HL-60 (cell line): Measurements from ENCODE around the gene MAP3K6.

ENCODE experiments used
- DNase-seq, 2 experiments: peaks; one replicate each; pipeline ENCODE4 v3.0.0-alpha.2; 2010 to 2020; ENCODE audit warnings: low read depth in 1 of 2, low spot score in 1 of 2
- H3K27ac ChIP-seq: fragments of 250-450 bp; sonication (Bioruptor Pico); replicated peaks from 2 replicates; pipeline ENCODE4 v1.5.1; 2020; ENCODE audit warnings: mild to moderate bottlenecking, moderate library complexity
- H3K27me3 ChIP-seq: fragments of 250-450 bp; sonication (Bioruptor Pico); 2 replicates; pipeline ENCODE4 v1.5.1; 2021; ENCODE audit warnings: mild to moderate bottlenecking, moderate library complexity; ENCODE audit not compliant: insufficient read depth, poor library complexity, severe bottlenecking
- H3K4me3 ChIP-seq: replicated peaks from 2 replicates; pipeline ENCODE4 v1.5.1; 2011; ENCODE audit warnings: mild to moderate bottlenecking, control low read depth, low read length; ENCODE audit not compliant: insufficient read depth
- GABPA ChIP-seq: IDR thresholded peaks from 2 replicates; pipeline ENCODE4 v1.6.1; 2012; ENCODE audit warnings: low read depth
- POLR2AphosphoS5 ChIP-seq: IDR thresholded peaks from 2 replicates; pipeline ENCODE4 v1.6.1; 2012; ENCODE audit warnings: low read depth
- SPI1 ChIP-seq: IDR thresholded peaks from 2 replicates; pipeline ENCODE4 v1.6.1; 2012; ENCODE audit warnings: low read depth, mild to moderate bottlenecking, borderline replicate concordance
- TF ChIP-seq, protein P1 (sequence below): IDR thresholded peaks from one replicate; pipeline ENCODE4 v1.5.1; 2011; ENCODE audit warnings: low read length, control low read depth, inconsistent platforms; ENCODE audit not compliant: insufficient read depth
- TF ChIP-seq, protein P2 (sequence below): IDR thresholded peaks from 2 replicates; pipeline ENCODE4 v1.6.1; 2012; ENCODE audit warnings: low read depth; ENCODE audit not compliant: insufficient replicate concordance

The MAP3K6 gene

DNA sequence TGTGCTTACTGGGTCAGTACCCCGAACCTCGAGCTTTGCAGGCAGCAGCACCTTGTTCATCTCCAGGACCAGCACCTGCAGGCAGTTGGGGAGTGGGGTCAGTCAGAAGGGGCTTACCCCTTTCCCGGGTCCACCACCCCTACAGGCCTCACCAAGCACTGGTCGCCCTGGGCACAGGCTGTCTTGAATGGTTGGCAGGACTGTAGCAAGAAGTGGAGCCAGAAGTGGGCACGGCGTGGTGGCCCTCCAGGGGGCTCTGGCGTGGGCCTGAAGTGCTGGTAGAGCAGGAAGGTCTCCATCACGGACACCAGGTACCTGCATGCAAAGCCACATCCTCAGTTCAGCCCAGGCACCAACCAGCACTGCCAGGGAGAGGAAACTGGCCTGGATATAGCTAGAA, 5.2 kb downstream of the MAP3K6 start:
- DNase-seq, result no peak
- H3K27me3 ChIP-seq, result peaks cover 6% of the 10 kb centered on the region
- TF ChIP-seq, protein P1, sequence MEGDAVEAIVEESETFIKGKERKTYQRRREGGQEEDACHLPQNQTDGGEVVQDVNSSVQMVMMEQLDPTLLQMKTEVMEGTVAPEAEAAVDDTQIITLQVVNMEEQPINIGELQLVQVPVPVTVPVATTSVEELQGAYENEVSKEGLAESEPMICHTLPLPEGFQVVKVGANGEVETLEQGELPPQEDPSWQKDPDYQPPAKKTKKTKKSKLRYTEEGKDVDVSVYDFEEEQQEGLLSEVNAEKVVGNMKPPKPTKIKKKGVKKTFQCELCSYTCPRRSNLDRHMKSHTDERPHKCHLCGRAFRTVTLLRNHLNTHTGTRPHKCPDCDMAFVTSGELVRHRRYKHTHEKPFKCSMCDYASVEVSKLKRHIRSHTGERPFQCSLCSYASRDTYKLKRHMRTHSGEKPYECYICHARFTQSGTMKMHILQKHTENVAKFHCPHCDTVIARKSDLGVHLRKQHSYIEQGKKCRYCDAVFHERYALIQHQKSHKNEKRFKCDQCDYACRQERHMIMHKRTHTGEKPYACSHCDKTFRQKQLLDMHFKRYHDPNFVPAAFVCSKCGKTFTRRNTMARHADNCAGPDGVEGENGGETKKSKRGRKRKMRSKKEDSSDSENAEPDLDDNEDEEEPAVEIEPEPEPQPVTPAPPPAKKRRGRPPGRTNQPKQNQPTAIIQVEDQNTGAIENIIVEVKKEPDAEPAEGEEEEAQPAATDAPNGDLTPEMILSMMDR, result no peak
- TF ChIP-seq, protein P2, sequence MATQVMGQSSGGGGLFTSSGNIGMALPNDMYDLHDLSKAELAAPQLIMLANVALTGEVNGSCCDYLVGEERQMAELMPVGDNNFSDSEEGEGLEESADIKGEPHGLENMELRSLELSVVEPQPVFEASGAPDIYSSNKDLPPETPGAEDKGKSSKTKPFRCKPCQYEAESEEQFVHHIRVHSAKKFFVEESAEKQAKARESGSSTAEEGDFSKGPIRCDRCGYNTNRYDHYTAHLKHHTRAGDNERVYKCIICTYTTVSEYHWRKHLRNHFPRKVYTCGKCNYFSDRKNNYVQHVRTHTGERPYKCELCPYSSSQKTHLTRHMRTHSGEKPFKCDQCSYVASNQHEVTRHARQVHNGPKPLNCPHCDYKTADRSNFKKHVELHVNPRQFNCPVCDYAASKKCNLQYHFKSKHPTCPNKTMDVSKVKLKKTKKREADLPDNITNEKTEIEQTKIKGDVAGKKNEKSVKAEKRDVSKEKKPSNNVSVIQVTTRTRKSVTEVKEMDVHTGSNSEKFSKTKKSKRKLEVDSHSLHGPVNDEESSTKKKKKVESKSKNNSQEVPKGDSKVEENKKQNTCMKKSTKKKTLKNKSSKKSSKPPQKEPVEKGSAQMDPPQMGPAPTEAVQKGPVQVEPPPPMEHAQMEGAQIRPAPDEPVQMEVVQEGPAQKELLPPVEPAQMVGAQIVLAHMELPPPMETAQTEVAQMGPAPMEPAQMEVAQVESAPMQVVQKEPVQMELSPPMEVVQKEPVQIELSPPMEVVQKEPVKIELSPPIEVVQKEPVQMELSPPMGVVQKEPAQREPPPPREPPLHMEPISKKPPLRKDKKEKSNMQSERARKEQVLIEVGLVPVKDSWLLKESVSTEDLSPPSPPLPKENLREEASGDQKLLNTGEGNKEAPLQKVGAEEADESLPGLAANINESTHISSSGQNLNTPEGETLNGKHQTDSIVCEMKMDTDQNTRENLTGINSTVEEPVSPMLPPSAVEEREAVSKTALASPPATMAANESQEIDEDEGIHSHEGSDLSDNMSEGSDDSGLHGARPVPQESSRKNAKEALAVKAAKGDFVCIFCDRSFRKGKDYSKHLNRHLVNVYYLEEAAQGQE, result no peak
- no peak for TF ChIP-seq POLR2AphosphoS5
- TF ChIP-seq GABPA, result no peak
- no peak for TF ChIP-seq SPI1
- H3K27ac ChIP-seq, result no peak overlapping the region
- no peak overlapping the region for H3K4me3 ChIP-seq

DNA sequence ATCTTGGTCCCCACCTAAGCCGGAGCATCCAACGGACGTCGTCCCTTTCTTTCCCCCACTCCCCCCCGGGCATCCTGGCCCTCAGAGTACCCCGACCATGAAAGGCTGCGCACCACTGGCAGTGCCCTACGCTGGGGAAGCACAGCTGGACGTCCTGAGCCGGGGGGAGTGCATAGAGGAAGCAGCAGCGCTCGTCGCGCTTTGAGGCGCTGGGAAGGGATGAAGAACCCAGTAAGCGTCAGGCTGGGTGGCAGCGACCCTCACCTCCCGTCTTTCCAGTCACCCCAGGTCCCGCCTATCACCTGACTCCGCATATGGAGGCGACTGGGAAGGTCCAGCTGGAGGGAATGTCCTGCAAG, 5.7 kb downstream of the MAP3K6 start:
- peaks cover 6% of the 10 kb centered on the region for H3K27me3 ChIP-seq
- H3K27ac ChIP-seq, result no peak overlapping the region
- TF ChIP-seq GABPA, result no peak
- TF ChIP-seq, protein P1, result no peak
- TF ChIP-seq POLR2AphosphoS5, result no peak
- TF ChIP-seq, protein P2, result no peak
- TF ChIP-seq SPI1, result no peak
- peak overlapping the region; percentile 61 for H3K4me3 ChIP-seq
- DNase-seq, result no peak

DNA sequence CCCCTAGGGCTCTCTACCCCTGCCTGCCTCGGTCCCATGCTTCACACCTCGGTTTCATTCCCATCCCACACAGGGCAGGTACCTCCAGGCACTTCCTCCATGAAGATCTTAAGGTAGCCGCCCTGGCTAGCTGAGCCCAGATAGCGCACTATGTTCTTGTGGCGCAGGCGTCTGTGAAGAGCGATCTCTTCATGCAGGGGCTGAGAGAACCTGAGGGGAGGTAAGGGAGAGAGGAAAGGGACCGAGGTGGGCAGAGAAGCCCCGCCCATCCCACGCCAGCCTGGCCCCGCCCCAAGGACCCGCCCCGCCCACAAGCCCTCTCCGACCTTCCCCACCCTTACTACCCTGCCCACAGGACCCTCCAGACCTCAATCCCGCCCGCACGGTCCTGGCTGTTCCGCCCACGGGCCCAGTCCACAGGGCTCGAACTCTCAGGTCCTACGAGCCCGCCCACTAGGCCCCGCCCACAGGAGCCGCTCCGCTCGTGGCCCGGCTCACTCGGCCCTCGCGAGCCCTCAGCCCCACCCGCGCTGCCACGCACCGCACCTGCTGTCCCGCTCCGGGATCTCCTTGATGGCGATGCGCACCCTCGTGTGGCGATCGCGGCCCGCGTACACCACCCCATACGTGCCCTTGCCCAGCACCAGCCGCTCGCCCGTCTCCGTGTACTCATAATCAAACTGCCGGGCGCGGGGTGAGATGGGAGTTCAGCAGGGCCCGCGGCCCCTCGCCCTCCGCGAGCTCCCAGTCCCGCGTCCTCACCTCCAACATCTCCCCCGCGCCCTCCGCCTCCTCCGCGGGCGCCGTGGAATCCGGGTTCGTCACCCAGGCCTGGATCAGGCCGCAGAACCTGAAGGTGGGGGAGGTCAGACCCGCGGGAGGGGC, 6.4 kb downstream of the MAP3K6 start:
- H3K27ac ChIP-seq, result no peak overlapping the region
- peak overlapping the region; percentile 61 for H3K4me3 ChIP-seq
- TF ChIP-seq GABPA (no peak), SPI1 (no peak), POLR2AphosphoS5 (no peak)
- TF ChIP-seq, protein P1, result no peak
- TF ChIP-seq, protein P2, result no peak
- DNase-seq, result no peak
- H3K27me3 ChIP-seq, result peaks cover 6% of the 10 kb centered on the region
